AML-193 (cell line): ENCODE measurements around the gene DHX30.
"Not testable (repeated sequence)": the region's sequence is repeated elsewhere in the genome, so short reads cannot be mapped to it uniquely, and the experiment has no call there.

ENCODE experiments used
- DNase-seq, 2 experiments: peaks; one replicate each; lab custom pipeline; 2025; lab: John Stamatoyannopoulos, UW

DHX30 gene

DNA sequence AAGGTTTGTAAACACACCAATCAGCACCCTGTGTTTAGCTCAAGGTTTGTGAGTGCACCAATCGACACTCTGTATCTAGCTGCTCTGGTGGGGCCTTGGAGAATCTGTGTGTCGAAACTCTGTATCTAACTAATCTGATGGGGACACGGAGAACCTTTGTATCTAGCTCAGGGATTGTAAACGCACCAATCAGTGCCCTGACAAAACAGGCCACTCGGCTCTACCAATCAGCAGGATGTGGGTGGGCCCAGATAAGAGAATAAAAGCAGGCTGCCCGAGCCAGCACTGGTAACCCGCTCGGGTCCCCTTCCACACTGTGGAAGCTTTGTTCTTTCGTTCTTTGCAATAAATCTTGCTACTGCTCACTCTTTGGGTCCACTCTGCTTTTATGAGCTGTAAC is 85.1 kb downstream of the DHX30 start:
- not testable (repeated sequence) for DNase-seq

DNA sequence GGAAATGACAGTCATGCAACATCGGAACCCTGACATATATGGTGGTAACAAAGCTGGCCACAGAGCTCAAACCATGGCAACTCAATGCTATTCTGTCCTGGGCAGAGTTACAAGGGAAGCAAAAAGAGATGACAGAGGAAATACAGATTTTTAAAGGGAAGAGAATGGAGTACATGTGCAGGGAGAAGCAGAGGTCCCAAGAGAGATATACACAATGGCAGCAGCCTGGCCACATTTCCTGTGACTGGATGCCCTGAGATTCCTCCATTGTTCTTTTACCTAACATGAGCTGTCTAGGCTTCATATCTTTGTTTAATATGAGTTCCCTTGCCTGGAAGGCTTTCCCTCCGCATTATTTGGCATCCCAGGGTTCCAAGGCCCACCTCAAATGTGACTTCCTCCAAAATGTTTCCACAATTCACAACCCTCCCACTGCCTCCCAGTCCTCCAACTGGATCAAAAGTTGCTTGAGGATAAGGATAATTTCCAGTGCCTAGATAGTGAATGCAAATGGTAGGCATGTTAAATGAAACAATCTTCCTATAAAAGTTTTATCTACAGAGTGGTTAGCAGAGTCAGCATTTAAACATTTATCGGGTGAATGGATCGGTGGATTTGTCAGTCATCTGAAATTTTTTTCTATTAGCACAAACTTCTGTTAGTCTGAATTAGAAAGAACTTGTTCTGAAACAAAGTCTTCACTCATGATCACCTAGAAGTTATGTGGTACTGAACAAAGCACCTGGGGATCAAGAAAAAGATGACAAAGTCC is 86.2 kb downstream of the DHX30 start:
- no peak for DNase-seq

DNA sequence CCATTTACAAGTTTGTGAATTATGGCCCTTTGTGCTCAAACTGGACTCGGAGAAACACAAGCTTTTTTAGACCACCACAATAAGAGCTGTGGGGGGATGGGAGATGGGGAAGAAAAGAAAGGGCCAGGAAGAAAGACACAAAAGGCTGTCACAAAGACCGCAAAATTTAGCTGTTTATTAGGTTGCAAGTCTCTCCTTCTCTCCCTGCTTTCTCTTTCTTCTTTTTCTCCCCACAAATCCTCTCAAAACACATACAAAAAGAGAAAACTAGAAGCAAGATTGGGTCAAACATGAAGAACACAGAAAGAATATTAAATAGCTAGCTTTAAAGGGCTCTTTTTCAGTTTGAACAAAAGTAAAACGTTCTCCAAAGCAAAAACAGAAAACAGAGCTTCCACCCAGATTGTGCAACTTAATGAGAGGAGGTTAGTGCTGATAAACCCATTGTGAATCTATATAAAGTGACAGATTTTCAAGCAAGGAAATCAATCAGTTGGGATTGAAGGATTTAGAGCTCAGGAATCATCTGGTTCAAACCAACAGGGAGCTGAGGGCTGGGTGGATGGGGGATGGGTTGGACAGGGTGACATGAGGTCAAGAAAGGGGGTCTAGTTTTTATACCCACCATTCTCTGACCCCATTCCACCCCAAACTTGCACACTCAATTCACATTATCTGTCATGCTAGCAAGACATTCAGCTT is 87.3 kb downstream of the DHX30 start:
- no peak for DNase-seq

DNA sequence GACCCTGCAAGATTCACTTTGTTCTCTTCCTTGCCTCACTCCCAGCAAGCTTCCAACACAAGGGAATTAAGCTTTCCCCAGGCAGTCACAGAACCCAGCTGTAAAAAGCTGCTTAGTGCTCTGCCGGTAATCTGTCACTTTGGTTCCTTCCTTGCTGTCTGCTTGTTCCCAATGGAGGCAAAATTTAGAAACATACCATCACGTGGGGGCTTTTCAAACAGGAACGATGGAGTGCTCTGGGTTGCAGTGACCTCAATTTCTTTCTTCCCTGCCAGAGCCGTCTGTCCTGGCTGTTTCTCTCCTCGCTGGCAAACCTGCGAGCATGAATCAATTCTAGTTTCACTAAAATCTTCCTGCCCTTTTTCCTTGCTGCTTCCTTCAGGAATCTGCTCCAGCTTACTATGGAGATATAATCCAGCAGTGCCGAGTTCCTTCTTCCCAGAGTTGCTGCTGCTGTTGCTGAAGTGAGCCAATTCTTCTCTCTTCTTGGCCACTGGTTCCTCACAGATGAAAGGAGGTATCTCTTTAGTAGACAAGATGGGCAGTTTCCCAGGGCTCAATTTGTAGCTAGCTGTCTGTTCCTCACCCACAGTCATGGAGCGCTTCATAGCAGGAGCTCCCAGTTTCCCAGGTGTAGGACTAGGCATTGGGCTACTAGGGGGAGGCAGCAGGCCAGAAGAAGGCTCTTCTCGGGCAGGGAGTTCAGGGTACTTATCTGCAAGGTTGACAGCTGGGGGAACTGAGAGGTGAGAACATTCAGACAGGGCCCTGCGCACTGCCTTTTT is 88.1 kb downstream of the DHX30 start:
- DNase-seq, result no peak

DNA sequence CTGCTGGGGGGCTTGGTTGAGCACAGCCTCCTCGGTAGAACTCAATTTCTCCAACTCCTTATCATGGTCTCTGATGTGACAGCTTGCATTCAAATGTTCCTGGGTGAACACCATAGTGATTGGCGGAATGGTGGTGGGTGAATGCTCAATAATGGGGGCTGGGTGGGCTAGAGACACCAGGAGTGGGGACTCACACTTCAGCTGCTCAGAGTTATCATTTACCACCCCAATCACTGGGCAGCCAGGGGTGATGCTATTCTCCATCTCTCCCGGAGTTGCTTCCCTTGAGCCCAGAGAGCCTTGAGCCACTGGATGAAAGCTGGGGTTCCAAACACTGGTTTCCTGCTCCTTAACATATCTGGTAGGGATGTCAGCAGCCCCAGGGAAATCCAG is 88.7 kb downstream of the DHX30 start:
- DNase-seq, result no peak

DNA sequence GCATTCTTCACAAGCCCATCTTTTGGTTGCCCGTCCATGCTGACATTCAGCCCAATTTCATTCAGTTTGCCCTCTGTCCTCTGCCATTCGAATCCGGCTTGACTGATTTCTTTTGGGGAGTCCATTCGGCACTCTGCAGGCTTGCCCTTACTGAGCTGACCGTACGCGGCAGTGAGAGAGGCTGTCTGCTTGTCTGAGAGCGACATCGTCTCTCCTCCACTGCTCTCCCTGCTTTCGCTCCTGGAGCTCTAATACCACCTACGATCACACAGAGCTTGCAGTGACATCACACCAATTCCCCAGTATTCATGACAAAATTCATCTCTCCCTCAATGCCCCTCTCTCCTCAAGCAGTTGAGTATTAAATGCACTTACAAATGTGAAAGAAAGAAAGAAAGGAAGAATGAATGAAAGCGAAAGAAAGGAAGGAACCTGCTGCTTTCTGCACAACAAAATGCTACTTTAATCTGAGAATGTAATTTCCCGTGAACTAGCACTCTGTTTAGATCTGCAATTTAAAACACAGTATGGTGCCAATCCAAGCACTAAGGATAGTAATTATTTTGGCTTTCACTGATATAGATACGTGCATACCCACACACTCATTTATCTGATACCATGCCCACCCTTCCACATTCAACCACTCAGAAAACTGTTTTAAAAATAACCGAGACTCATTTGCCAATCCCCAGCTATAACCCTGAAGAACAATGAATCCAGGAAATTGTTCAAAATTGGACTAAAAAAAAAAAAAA is 89.5 kb downstream of the DHX30 start:
- no peak for DNase-seq

DNA sequence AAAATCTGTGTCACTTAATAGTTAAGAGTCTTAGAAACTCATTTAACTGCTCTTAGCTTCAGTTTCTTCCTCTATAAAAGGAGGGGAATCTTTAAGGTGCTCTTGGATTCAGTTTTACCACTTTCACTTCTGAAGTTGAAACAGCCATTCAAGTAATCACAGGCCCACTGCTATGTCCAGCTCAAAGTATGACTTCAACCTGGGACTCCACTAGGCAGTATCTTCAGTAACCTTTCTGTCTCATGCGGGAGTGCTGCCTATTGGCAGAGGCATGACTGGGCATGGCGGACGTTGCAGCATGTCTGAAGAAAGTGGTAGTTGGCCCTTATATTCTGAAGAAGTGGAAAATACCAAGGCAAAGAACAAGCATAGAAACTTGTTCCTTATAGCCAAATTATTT is 92.3 kb downstream of the DHX30 start:
- no peak for DNase-seq

DNA sequence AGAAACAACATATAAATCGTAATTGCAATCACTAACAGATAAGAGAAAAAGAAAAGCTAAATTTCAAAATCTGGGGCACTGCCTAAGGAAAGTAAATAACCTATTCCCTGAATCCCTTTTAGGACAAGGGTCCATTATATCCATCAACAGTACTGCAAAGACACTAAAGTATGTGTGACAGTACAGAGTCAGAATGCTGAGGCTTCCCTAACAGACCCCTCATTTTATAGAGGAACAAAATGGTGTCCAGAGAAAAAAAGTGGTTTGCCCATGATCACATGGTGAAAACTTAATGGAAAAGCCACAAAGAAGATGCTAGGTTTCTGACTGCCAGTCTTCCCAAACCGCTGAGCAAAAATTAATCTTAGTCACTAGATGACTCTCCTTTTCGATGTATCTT is 93.8 kb downstream of the DHX30 start:
- no peak for DNase-seq

DNA sequence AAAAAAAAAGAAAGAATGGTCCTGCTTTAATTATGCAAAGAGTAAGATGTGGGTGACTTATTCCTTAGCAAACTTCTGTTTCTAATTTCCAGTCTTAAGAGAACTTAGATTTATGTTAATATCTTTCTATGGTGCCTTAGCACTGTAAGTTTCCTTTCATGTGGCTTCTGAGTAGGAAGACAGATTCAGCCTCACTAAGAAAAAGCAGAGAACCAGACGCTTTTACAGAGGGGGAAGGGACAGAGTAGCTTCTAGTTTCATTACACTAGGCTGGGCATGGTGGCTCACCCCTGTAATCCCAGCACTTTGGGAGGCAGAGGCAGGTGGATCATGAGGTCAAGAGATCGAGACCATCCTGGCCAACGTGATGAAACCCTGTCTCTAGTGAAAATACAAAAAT is 95.0 kb downstream of the DHX30 start:
- DNase-seq, result no peak

DNA sequence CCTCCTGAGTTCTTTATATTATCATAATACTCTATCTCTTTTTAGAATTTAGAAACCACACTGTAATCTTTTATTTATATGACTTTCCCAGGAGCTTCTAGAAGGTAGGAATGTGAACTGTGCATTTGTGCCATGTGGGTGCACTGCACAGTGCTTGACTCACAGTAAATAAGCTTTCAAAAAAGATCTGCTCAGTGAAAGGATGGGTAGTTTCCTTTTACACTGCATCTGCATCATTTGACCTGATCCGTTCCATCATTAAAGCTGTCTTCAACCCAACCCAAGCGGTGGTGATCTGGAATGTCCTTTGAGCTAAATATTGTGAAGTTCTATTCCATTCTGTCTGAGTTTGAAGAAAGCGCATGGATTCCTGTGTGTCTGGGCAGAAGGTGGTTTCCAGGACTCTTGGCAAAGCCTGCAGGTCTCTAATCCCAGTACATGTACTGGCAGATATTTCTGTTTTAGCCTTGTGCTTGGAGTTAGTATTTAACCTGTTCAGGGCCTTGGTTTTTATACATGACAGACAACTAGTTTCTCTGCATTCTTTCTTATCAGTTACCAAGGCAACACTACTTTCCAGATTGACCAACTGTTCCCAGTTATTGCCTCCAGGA is 96.7 kb downstream of the DHX30 start:
- no peak for DNase-seq
